A673 (cell line): ENCODE results near the gene STAB1.

ENCODE experiments used
- CTCF ChIP-seq: fragments of 300-800, 200-600 bp; sonication (generic); conservative IDR thresholded peaks from 2 replicates; pipeline ENCODE4 v1.5.1; 2017; ENCODE audit warnings: low read depth, mild to moderate bottlenecking, antibody characterized with exemption, low read length, moderate library complexity, mixed read lengths
- EZH2 ChIP-seq: fragments of 200-600 bp; sonication (generic); IDR thresholded peaks from 2 replicates; pipeline ENCODE4 v1.6.1; 2017; ENCODE audit warnings: borderline replicate concordance, low read depth, mild to moderate bottlenecking, mixed read lengths, antibody characterized with exemption, low read length; ENCODE audit not compliant: poor library complexity, severe bottlenecking

DNA sequence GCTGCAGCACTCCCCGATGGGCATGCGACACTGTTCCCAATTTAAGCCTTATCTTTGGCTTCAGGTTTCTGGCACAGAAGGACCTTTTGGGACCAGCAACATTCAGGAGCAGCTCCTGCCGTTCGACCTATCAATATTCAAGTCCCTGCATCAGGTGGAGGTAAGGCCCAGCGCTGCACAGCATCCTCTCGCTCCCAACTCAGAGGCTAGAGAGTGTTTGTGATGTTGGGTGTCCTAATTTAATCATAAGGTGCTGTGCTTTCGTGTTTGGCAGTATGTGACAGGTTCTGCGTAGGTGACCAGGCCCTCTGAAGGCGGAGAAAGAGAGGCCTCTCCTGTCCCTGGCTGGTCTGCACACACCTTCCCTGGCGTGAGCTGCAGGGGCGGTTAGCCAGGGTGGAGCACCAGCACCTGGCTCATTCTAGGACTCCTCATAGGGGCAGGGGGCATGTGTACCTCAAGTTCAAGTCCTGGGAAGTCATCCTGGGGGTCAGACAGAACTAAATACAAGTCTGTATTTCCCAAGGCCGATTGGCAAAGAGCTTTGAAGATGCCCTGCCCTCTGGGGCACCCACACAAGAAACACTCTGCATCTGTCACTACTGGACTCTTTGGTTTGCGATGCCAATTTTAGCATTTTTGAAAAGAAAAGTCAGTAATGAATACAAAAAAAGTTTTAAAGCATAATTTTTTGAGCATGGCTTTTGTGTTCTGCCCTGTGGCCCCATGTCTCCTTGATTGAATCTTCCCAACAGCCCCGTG is 22.7 kb upstream of the STAB1 start:
- no peak for TF ChIP-seq CTCF
- no peak for TF ChIP-seq EZH2
